HT1080 (cell line): ENCODE results near the gene ARL13B. TPM values are rescaled to one million over a fixed set of nuclear protein-coding genes. Genes with fewer than 3 reads are reported as not detected.

ENCODE experiments used
- DNase-seq: peaks from one replicate; pipeline ENCODE4 v3.0.0-alpha.2; 2015; ENCODE audit warnings: low read depth
- small RNA-seq: library from RNA; depleted of rRNA; stranded (forward); fragments of <200 nt; gene quantifications from one replicate; pipeline ENCODE3, GENCODE V24; 2014
- total RNA-seq: library from RNA; depleted of rRNA; stranded (reverse); fragments of >200 nt; shearing (Covaris generic); gene quantifications from 2 replicates; pipeline ENCODE4 v1.2.3, GENCODE V29; 2014; rRNA removed

The ARL13B gene
- total RNA-seq, 1 experiment from 2014 or later, result 10.0 TPM

- DNase-seq, result no peak
Measured at GRCh38 chr3:94099311-94099710, 119.4 kb downstream of the ARL13B start.

- DNase-seq, result no peak
Measured at GRCh38 chr3:94101860-94102259, 121.9 kb downstream of the ARL13B start.

Small RNAs within 50 kb of the gene (small RNA-seq; reads per million reads assigned to genes)
- gene RF00019, result not detected
- not detected for gene RNU6-511P

Other genes starting within 250 kb of the ARL13B start
- gene PROS1, start 6.3 kb upstream of the ARL13B start, total RNA-seq, result 4.8 and 5.7 TPM in 2 replicates
- not detected in 2 replicates for gene STX19, start 48.4 kb downstream of the ARL13B start, total RNA-seq
- gene DHFR2, start 82.8 kb downstream of the ARL13B start, total RNA-seq, result 4.0 and 4.2 TPM in 2 replicates
- 9.7 and 13.3 TPM in 2 replicates for gene NSUN3, start 82.9 kb downstream of the ARL13B start, total RNA-seq